HUES64 (cell line): ENCODE data around the gene C20orf144.

ENCODE experiments used
- H3K27ac ChIP-seq: 2 replicates; pipeline ENCODE4 v1.7.0; 2013; ENCODE audit warnings: low read depth, low read length, inconsistent platforms
- H3K27me3 ChIP-seq: 2 replicates; pipeline ENCODE4 v1.6.1; 2013; ENCODE audit warnings: mild to moderate bottlenecking, low read length; ENCODE audit not compliant: insufficient read depth
- H3K36me3 ChIP-seq: 2 replicates; pipeline ENCODE4 v1.6.1; 2013; ENCODE audit warnings: mild to moderate bottlenecking, low read length; ENCODE audit not compliant: insufficient read depth
- H3K4me1 ChIP-seq: 2 replicates; pipeline ENCODE4 v1.6.1; 2013; ENCODE audit warnings: mild to moderate bottlenecking, low read length, moderate library complexity; ENCODE audit not compliant: insufficient read depth
- H3K4me3 ChIP-seq: 2 replicates; pipeline ENCODE4 v1.5.1; 2013; ENCODE audit warnings: mild to moderate bottlenecking, low read length, moderate library complexity
- H3K9ac ChIP-seq: 2 replicates; pipeline ENCODE4 v1.6.1; 2013; ENCODE audit warnings: mild to moderate bottlenecking, low read depth, low read length
- H3K9me3 ChIP-seq: 2 replicates; pipeline ENCODE4 v1.6.1; 2013; ENCODE audit warnings: low read depth, low read length; ENCODE audit not compliant: insufficient read depth
- WGBS: fragments of 150-250, 120-280 bp; methylation state at CpG from one replicate; pipeline ENCODE4 v1.1.7; 2013; ENCODE audit warnings: missing lambda C conversion rate; 5-methylcytosine and 5-hydroxymethylcytosine counted together

Gene C20orf144

DNA sequence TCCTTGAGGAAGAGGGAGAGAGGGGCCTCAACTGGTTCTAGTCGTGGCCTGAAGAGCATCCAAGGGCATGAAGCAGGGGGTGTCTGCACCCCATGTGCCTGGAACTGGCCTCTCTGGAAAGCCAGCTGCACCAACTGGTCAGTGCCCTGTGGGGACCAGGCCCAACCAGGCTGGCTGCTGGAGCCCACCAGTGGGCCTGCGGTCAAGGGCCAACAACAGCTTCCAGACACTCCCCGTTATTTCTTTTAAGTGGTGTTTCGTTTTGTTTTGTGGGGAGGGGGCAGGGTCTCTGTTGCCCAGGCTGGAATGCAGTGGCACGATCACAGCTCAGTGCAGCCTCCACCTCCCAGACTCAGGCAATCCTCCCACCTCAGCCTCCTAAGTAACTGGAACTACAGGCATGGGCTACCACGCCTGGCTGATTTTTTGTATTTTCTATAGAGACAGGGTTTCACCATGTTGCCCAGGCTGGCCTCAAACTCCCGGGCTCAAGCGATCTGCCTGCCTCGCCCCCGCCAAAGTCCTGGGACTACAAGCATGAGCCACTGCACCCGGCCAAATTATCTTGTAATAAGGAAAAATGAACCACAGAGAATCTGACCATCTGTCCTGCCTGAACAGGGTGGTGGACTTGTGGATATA is 11.9 kb upstream of the C20orf144 start:
- Histone ChIP-seq H3K27ac (no peak overlapping the region), H3K9me3 (no peaks in the 10 kb centered on the region), H3K9ac (no peak overlapping the region), H3K4me3 (no peak overlapping the region), H3K27me3 (no peaks in the 10 kb centered on the region), H3K4me1 (0 out of 2 replicates have a peak, but pooled peaks cover 4% of the 10 kb centered on the region), H3K36me3 (peaks cover 6% of the 10 kb centered on the region)
- WGBS = 98% methylated on average over 11 of the region's 11 CpGs

DNA sequence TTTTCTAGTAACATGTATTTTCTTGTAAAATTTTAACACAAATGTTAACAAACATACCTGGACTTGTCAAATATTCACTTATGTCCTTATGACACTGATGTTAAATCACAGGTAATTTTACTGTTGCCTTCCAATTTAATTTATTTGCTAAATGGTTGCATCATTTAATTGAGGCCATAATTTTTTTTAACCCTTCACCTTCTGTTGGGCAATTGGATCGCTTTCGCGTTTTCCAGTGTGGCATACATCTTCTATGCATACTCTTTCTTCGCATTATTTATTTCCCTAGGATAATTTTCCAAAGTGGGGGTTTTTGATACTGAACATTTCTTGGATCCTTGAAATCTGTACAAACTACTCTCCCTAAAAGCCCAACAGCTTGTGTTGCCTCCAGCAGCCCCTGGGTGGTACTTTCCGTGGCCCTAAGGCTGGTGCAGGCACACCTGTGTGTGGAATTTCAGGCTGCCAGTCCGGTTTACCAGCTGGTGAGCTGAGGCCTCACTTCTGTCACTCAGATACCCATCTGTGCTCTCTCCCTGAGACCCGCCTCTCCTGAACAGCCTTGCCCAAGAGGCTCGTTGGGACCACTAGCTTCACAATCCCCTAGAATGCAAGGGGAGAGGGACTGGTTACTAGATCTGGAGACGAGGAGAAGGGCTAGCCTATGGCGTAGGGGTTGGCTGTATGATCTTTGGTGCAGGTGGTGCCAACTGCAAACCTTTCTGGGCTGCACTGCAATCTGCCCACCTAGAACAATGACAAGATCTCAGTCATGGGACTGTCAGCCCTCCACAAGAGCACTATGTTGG is 11.2 kb upstream of the C20orf144 start:
- Histone ChIP-seq H3K27ac (no peak overlapping the region), H3K4me1 (0 out of 2 replicates have a peak, but pooled peaks cover 4% of the 10 kb centered on the region), H3K27me3 (no peaks in the 10 kb centered on the region), H3K9ac (no peak overlapping the region), H3K36me3 (0 out of 2 replicates have a peak, but pooled peaks cover 2% of the 10 kb centered on the region), H3K9me3 (no peaks in the 10 kb centered on the region), H3K4me3 (no peak overlapping the region)
- 93% methylated on average over 9 of the region's 10 CpGs for WGBS

DNA sequence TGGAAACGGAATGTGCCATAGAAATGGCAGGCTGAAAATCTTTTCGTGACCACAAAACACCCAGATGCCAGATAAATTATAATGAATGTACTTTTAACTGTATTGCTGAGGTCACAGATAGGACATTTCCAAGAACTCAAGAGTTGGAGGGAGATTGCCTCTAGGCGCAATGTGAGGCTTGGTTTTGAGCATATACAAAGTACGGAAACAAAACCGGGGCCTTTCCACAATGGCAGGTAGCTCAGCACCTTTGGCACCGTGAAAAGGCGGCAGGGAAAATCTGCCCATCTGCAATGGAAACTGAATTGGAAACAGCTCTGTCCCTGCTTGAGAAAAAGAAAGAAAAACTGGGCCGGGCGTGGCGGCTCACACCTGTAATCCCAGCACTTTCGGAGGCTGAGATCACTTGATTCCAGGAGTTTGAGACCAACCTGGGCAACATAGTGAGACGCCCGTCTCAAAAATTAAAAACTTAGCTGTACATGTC is 10.5 kb upstream of the C20orf144 start:
- Histone ChIP-seq H3K4me1 (0 out of 2 replicates have a peak, but pooled peaks cover 4% of the 10 kb centered on the region), H3K9me3 (no peaks in the 10 kb centered on the region), H3K27ac (no peak overlapping the region), H3K9ac (no peak overlapping the region), H3K36me3 (no peaks in the 10 kb centered on the region), H3K4me3 (no peak overlapping the region), H3K27me3 (no peaks in the 10 kb centered on the region)
- 94% methylated on average over 13 of the region's 13 CpGs for WGBS

DNA sequence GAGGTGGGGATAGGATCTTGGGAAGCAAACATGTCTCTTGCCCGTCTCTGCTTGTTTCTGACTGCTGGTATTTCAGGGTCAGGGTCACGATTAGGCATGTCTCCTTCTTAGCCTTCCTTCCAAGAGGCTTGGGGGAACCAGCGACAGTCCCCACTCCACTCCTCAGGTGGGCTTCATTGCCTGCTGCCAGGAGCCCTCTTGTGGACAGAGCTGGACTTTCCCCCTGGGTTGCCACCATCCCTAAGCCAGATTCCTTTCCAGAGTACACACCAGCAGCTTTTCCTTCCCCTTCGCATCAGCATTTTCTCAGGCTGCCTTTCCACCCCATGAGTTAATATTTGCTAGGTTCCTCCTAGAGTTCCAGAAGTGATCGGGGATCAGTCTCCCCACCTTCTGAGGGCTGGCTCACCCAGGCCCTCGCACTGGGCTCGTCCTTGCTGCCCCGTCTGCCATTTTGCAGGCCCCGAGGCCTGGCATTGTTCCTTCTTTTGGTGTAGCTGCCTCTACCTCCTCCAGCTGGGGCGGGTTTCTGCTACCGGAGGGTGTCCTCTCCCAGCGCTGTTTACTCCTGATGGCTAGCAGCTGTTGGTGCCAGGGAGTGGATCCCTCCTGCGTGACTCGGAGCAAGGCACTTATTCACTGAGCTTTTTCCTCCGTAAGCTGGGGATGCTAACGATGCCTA is 8.8 kb upstream of the C20orf144 start:
- Histone ChIP-seq H3K27ac (no peak overlapping the region), H3K4me1 (0 out of 2 replicates have a peak, but pooled peaks cover 4% of the 10 kb centered on the region), H3K9me3 (no peaks in the 10 kb centered on the region), H3K36me3 (peaks cover 5% of the 10 kb centered on the region; the same call in 1 of the 2 replicates), H3K9ac (no peak overlapping the region), H3K27me3 (no peaks in the 10 kb centered on the region), H3K4me3 (no peak overlapping the region)
- WGBS = 65% methylated on average over 16 of the region's 16 CpGs

DNA sequence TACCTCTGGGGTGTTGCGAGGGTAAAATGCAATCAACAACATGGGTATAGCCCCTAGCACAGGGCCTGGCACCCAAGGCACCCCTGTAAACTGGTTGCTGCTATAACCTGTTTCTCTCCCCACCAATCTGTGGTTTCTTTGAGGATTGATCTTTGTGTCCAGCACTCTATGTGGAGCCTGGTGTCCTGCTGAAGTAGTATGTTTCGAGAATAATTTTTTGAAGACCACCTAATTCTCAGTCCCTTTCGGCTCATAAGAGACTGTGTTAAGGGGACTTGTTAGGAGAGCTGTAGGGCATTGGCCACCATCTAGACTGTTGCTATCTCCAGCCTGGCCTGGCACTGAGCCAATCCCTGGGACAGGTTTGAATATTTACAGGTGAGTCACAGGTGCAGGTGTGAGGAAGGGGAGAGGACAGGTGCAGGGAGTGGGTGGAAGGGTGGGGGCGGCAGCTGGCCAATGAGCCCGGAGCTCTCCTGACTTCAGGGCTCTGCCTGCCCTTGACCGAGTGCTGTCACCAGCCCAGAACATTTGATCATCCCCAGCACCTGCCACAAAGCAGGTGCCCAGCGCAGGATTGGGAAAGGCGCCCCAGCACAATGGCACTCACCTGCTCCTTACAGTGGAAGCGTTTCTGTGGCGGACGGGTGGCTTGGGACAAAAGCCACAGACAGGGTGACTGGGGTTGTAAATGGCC is 8.1 kb upstream of the C20orf144 start:
- H3K4me1 ChIP-seq = 0 out of 2 replicates have a peak, but pooled peaks cover 4% of the 10 kb centered on the region
- no peaks in the 10 kb centered on the region for H3K9me3 ChIP-seq
- WGBS = 94% methylated on average over 11 of the region's 11 CpGs
- no peaks in the 10 kb centered on the region for H3K27me3 ChIP-seq
- no peak overlapping the region for H3K4me3 ChIP-seq
- H3K9ac ChIP-seq = no peak overlapping the region
- H3K27ac ChIP-seq = no peak overlapping the region
- H3K36me3 ChIP-seq = peaks cover 11% of the 10 kb centered on the region; the same call in 1 of the 2 replicates

DNA sequence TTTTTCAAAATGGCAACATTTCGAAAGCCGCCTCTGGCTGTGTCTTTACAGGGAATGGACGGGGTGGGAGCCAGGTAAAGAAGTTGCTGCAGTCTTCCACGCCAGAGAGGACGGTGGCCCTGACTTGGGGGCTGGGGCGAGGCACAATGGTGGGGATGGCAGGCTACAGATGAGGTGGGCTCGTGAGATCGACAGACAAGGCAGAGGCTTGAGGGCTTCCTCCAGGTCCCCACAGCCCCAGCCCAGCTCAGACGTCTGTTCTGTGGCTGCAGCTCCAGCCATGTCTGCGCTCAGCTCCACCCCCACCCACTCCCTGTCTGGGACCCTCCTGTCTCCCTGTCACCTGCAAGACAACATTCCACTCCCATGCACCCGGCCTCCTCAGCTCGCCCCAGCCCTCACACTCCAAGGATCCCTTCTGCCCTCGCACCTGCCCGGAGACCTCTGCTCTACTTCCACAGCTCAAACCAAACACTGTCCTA is 7.4 kb upstream of the C20orf144 start:
- Histone ChIP-seq H3K4me3 (no peak overlapping the region), H3K27me3 (no peaks in the 10 kb centered on the region), H3K9me3 (no peaks in the 10 kb centered on the region), H3K36me3 (peaks cover 16% of the 10 kb centered on the region; the same call in 1 of the 2 replicates), H3K27ac (no peak overlapping the region), H3K9ac (no peak overlapping the region), H3K4me1 (0 out of 2 replicates have a peak, but pooled peaks cover 4% of the 10 kb centered on the region)
- WGBS = 89% methylated on average over 14 of the region's 14 CpGs

DNA sequence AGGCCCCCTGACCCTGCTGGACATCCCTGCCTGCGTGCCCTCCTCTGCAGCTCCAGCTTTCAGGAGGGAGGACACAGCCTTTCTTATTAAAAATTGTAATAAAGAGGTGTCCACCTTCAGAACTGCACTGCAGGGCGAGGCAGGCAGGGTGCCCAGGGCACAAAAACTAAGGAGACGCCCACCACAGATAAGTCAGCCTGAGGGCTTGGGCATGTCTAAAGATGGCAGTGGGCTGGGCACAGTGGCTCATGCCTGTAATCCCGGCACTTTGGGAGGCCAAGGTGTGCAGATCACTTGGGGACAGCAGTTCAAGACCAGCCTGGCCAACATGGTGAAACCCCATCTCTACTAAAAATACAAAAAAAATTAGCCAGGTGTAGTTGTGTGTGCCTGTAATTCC is 7.0 kb upstream of the C20orf144 start:
- Histone ChIP-seq H3K36me3 (peaks cover 16% of the 10 kb centered on the region; the same call in 1 of the 2 replicates), H3K9me3 (no peaks in the 10 kb centered on the region), H3K27me3 (no peaks in the 10 kb centered on the region), H3K4me3 (no peak overlapping the region), H3K9ac (no peak overlapping the region), H3K27ac (no peak overlapping the region), H3K4me1 (0 out of 2 replicates have a peak, but pooled peaks cover 4% of the 10 kb centered on the region)
- WGBS = 90% methylated on average over 4 of the region's 4 CpGs

DNA sequence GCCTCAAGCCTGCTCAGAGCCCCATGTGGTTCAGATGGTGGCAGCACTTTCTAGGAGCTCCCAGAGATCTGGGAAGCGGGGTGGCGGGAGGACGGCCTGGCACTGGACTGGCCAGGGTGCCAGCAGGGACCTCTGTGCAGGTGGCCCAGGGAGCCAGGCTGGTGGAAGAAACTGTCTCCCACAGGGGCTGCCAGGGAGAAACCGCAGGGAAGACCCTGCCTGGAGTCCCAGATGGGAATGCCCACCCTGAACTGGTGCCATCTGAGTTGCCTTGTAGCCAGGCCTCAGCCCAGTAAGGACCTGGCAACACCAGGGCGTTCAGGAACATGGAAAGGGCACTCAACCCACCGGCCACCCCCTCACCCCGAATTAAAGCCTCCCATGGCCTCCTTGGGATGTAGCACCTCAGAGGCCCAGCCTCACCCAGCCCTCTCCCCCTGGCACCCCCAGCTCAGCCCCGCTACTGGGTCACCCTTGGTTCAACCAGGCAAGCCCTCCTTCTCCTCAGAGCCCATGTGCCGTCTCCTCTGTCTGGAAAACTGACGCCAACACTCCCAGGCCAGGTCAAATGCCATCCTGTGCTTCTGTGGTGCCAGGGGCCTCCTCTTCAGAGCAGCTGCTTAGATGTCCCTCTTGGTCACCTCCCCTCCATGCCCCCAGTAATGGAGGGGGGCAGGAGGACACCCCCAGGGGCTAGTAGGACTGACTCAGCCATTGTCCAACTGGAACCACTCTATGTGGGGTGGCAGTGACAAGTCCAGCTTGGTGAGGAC is 5.9 kb upstream of the C20orf144 start:
- Histone ChIP-seq H3K9me3 (no peaks in the 10 kb centered on the region), H3K36me3 (peaks cover 16% of the 10 kb centered on the region; the same call in 1 of the 2 replicates), H3K27ac (no peak overlapping the region), H3K9ac (no peak overlapping the region), H3K4me3 (no peak overlapping the region), H3K27me3 (no peaks in the 10 kb centered on the region), H3K4me1 (0 out of 2 replicates have a peak, but pooled peaks cover 4% of the 10 kb centered on the region)
- 94% methylated on average over 10 of the region's 10 CpGs for WGBS

DNA sequence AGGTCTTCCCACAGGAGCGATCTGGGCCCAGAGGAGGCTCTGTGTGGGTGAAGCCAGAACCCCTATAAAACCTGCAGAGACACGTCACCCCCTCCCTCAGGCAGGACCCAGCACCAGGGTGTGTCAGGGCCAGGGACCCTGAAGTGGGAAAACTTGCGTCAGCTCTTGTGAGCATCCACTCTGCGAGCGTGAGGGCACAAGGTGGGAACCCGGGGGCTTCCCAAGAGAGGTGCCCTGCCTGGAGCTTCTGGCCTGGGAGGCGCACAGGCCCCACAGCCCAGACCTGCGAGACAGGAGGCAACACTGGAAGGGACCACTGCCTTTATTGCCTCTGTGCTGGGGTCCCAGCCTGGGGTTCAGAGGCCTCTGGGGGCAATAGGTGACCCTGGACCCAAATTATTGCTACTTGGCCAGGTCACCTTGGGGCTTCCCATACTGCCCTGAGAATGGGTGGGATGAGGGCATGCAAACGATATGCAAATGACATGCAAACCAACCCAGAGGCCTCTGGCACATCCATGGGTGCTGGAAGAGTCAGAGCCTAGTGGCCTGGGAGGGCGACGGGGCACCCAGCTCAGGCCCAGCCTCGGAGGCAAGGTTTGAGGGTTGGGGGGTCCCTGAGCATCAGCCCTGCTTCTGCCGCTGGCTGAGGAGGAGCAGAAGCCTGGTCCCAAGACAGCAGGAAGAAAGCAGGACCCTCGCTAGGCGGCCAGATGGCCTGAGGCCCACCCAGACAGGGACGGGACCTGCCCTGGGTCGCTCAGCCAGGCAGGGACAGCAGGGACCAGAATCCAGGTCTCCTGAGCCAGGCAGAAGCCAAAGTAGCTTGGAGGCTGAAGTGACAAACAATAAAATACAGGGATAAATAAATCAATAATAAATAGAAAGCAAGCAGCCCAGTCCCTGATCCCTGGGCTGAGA is 5.1 kb upstream of the C20orf144 start:
- Histone ChIP-seq H3K27ac (no peak overlapping the region), H3K9ac (no peak overlapping the region), H3K4me3 (no peak overlapping the region), H3K36me3 (peaks cover 16% of the 10 kb centered on the region; the same call in 1 of the 2 replicates), H3K4me1 (0 out of 2 replicates have a peak, but pooled peaks cover 4% of the 10 kb centered on the region), H3K27me3 (no peaks in the 10 kb centered on the region), H3K9me3 (no peaks in the 10 kb centered on the region)
- WGBS = 94% methylated on average over 17 of the region's 17 CpGs
